Measurements from ENCODE around the gene CUX1. TPM values are rescaled to one million over a fixed set of nuclear protein-coding genes. Genes with fewer than 3 reads are reported as not detected.

The CUX1 gene, protein sequence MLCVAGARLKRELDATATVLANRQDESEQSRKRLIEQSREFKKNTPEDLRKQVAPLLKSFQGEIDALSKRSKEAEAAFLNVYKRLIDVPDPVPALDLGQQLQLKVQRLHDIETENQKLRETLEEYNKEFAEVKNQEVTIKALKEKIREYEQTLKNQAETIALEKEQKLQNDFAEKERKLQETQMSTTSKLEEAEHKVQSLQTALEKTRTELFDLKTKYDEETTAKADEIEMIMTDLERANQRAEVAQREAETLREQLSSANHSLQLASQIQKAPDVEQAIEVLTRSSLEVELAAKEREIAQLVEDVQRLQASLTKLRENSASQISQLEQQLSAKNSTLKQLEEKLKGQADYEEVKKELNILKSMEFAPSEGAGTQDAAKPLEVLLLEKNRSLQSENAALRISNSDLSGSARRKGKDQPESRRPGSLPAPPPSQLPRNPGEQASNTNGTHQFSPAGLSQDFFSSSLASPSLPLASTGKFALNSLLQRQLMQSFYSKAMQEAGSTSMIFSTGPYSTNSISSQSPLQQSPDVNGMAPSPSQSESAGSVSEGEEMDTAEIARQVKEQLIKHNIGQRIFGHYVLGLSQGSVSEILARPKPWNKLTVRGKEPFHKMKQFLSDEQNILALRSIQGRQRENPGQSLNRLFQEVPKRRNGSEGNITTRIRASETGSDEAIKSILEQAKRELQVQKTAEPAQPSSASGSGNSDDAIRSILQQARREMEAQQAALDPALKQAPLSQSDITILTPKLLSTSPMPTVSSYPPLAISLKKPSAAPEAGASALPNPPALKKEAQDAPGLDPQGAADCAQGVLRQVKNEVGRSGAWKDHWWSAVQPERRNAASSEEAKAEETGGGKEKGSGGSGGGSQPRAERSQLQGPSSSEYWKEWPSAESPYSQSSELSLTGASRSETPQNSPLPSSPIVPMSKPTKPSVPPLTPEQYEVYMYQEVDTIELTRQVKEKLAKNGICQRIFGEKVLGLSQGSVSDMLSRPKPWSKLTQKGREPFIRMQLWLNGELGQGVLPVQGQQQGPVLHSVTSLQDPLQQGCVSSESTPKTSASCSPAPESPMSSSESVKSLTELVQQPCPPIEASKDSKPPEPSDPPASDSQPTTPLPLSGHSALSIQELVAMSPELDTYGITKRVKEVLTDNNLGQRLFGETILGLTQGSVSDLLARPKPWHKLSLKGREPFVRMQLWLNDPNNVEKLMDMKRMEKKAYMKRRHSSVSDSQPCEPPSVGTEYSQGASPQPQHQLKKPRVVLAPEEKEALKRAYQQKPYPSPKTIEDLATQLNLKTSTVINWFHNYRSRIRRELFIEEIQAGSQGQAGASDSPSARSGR (N-terminal part only)
- total RNA-seq (2022; extraction: Qiagen RNA extraction): 40.1 to 47.1 TPM (median 45.9 TPM) in 5 replicates

DNA sequence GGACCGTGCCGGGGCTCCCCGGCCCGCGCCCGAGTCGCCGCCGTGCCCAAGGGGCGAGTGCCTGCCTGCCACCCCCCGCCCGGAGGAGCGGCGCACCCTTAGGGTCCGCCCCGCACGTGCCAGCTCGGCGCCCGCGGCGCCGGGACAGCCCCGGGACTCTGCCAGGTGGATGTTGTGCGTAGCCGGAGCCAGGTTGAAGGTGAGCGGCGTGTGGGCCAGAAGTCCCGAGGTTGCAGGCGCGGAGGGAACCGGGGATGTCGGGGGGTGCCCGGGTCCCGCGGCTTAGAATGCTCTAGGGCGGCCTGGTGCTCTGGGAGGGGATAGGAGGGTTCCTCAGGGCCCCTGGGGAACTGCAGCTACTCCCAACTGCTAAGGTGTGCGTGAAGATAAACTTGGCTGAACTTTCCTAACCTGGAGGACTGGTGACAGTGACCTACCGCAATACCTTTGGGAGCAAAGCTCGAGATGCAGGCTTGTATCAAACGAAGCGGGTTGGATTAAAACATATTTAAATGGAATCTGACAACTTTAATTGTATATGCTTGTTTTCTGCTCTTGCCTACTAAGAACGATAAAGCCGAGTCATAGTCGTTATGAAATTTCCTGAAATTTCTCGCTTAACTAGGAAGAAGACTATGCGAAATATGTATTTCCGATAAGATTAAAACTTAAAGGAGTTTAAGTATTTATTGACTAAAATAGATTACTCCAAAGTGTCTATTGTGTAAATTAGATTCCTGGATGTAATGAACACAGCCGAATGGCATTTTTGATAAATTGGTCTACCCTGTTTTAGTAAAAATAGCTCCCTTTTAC lies at the start of gene CUX1:
TSS of gene CUX1 (plus strand) at position 156 of the 816 bp plus-strand sequence. CDS start at position 170, 14 bp downstream.

DNA sequence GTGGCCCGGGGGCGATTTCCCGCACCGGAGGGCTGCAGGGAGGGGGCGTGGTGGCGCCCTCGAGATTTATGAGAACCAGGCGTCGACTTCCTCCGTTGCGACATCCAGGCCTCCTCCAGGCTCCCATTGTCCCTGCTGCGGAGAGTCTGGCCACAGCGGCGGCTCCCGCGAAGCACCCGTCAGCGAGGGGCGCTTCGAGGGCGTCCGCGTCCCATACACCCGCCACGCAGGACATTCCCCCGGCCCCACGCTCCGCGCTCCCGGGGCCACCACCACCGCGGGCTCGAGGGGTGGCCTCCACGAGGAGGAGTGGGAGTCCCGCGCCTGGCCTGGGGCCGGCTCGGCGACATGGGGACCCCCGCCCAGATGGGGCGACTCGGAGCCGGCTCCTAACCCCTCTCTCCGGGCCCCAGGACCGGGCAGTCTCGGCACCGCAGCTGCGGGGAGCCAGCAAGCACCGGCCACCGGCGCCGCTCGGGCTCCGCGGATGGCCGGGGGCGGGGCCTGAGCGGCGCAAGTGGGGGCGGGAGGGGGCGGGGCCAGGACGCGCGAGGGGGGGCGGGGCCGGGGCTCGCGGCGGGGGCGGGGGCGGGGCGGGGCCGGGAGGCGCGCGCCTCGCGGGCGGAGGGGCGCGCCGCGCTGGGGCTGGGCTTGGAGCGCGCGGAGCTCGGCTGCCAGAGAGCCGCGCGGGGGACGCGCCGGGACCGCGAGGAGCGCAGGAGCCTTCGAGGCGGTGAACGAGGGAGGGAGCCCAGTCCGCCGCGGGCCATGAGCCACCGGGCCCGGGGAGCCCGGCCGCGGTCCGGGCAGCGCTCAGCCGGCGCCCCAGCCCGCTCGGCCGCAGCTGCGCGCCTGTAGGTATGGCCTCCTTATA lies 469.0 kb downstream of the CUX1 start, which contains the start of gene SH2B2:
TSS of gene SH2B2 (plus strand) at position 632 of the 874 bp plus-strand sequence. CDS start 13,683 bp downstream, outside the sequence.

Other genes starting within 250 kb of the CUX1 start
- gene MYL10, start 188.3 kb upstream of the CUX1 start, total RNA-seq (2022; extraction: Qiagen RNA extraction): not detected in 5 replicates

All from A549 treated with Mapracorat at 1 μM for 4 hours (cell line).